HCT116 (cell line): ENCODE results near the gene TRIM45. TPM values are rescaled to one million over a fixed set of nuclear protein-coding genes. Genes with fewer than 3 reads are reported as not detected.

Experiments
- ATAC-seq: fragments of 200-7000 bp; cut with Tn5 transposase; 2 replicates; pipeline ENCODE4 v1.9.1; 2020; ENCODE audit warnings: mild to moderate bottlenecking, moderate library complexity
- BruUV-seq: library from RNA; stranded (reverse); fragments of 400-500 nt; replicated peaks from 2 replicates; lab custom pipeline; 2021; lab: Mats Ljungman, UMichigan
- CTCF ChIA-PET: fragments of 300-600 bp; sonication (Branson Sonifier 250); formaldehyde crosslinking; loops from one replicate; lab custom pipeline; 2021; ENCODE audit warnings: antibody characterized with exemption; lab: Charles Lee
- POLR2A ChIA-PET: fragments of 300-600, 350-600 bp; sonication (Branson Sonifier 250); formaldehyde crosslinking; loops from one replicate; lab custom pipeline; 2021; ENCODE audit warnings: antibody characterized with exemption; lab: Charles Lee
- RAD21 ChIA-PET, 2 experiments: fragments of 300-600 bp; sonication (Branson Sonifier 250); formaldehyde crosslinking; loops; one replicate each; lab custom pipeline; 2023; ENCODE audit warnings: low total read pairs in 2 of 2; ENCODE audit not compliant: uncharacterized antibody in 2 of 2, unreplicated experiment in 2 of 2, low non-redundant PET in 1 of 2; lab: Charles Lee
- DNase-seq: peaks from one replicate; pipeline ENCODE4 v3.0.0-alpha.2; 2010; ENCODE audit warnings: low read depth, low spot score
- H2AFZ ChIP-seq: fragments of 200-600 bp; shearing (Covaris generic), sonication (generic); 2 replicates; pipeline ENCODE4 v1.6.1; 2017; ENCODE audit warnings: low read depth, mixed run types, mixed read lengths, antibody characterized with exemption, low read length; ENCODE audit not compliant: poor library complexity, severe bottlenecking
- H3K27ac ChIP-seq: 2 replicates; pipeline ENCODE4 v1.5.1; 2012; ENCODE audit warnings: low read depth, low read length
- H3K27me3 ChIP-seq: fragments of 200-600 bp; sonication (generic); 2 replicates; pipeline ENCODE4 v1.6.1; 2016; ENCODE audit warnings: mixed run types, low read length, mixed read lengths; ENCODE audit not compliant: insufficient read depth
- H3K36me3 ChIP-seq, 2 experiments: fragments of 200-500 bp in 1 of 2; fragments of 200-600 bp in 1 of 2; sonication (Bioruptor generic) in 1 of 2; sonication (generic) in 1 of 2; 2 replicates each; pipeline versions ENCODE4 v1.5.1 to v1.6.1; 2014 to 2016; ENCODE audit warnings: low read length in 2 of 2, inconsistent platforms in 1 of 2, mixed read lengths in 1 of 2, mixed run types in 1 of 2; ENCODE audit not compliant: insufficient read depth in 2 of 2, control insufficient read depth in 1 of 2
- H3K4me1 ChIP-seq, 2 experiments: fragments of 200-600 bp in 1 of 2; sonication (generic) in 1 of 2; 2 replicates each; pipeline versions ENCODE4 v1.5.1 to v1.6.1; 2012 to 2017; ENCODE audit warnings: low read length in 2 of 2, inconsistent platforms in 1 of 2, mild to moderate bottlenecking in 1 of 2, mixed read lengths in 1 of 2, mixed run types in 1 of 2, moderate library complexity in 1 of 2; ENCODE audit not compliant: insufficient read depth in 2 of 2, control insufficient read depth in 1 of 2
- H3K4me2 ChIP-seq: fragments of 200-600 bp; sonication (generic); 2 replicates; pipeline ENCODE4 v1.6.1; 2017; ENCODE audit warnings: mixed run types, low read length, mixed read lengths
- H3K4me3 ChIP-seq, 2 experiments: fragments of 200-600 bp in 1 of 2; sonication (generic) in 1 of 2; replicated peaks in 1 of 2; 2 replicates each; pipeline ENCODE4 v1.5.1; 2011 to 2016; ENCODE audit warnings: low read length in 2 of 2, control low read depth in 1 of 2, low read depth in 1 of 2, mild to moderate bottlenecking in 1 of 2, mixed read lengths in 1 of 2, mixed run types in 1 of 2
- H3K79me2 ChIP-seq: fragments of 200-600 bp; sonication (generic); 2 replicates; pipeline ENCODE4 v1.6.1; 2017; ENCODE audit warnings: mild to moderate bottlenecking, mixed run types, low read length, moderate library complexity, mixed read lengths; ENCODE audit not compliant: insufficient read depth
- H3K9ac ChIP-seq: fragments of 200-600 bp; sonication (generic); 2 replicates; pipeline ENCODE4 v1.6.1; 2016; ENCODE audit warnings: low read length, mixed read lengths
- H3K9me2 ChIP-seq: fragments of 200-600 bp; sonication (generic), shearing (Covaris generic); 2 replicates; pipeline ENCODE4 v1.6.1; 2017; ENCODE audit warnings: mixed run types, mild to moderate bottlenecking, moderate library complexity; ENCODE audit not compliant: insufficient read depth
- H3K9me3 ChIP-seq, 2 experiments: fragments of 200-500 bp in 1 of 2; fragments of 200-600 bp in 1 of 2; sonication (Bioruptor generic) in 1 of 2; sonication (generic) in 1 of 2; 2 replicates each; pipeline ENCODE4 v1.6.1; 2014 to 2017; ENCODE audit warnings: low read length in 2 of 2, mixed read lengths in 2 of 2, inconsistent platforms in 1 of 2, low read depth in 1 of 2, mild to moderate bottlenecking in 1 of 2, mixed run types in 1 of 2, moderate library complexity in 1 of 2; ENCODE audit not compliant: control insufficient read depth in 1 of 2, insufficient read depth in 1 of 2
- H4K20me1 ChIP-seq: fragments of 200-600 bp; sonication (generic), shearing (Covaris generic); 2 replicates; pipeline ENCODE4 v1.6.1; 2017; ENCODE audit warnings: mixed run types, mild to moderate bottlenecking, moderate library complexity; ENCODE audit not compliant: insufficient read depth
- CBX3 ChIP-seq: IDR thresholded peaks from 2 replicates; pipeline ENCODE4 v1.6.1; 2012; ENCODE audit warnings: low read depth
- CEBPB ChIP-seq: IDR thresholded peaks from 2 replicates; pipeline ENCODE4 v1.6.1; 2012; ENCODE audit warnings: low read depth
- EZH2phosphoT487 ChIP-seq: fragments of 200-600 bp; IDR thresholded peaks from 2 replicates; pipeline ENCODE4 v1.6.1; 2018; ENCODE audit warnings: antibody characterized with exemption, borderline replicate concordance
- MAX ChIP-seq: IDR thresholded peaks from 2 replicates; pipeline ENCODE4 v1.6.1; 2012
- SP1 ChIP-seq: IDR thresholded peaks from 2 replicates; pipeline ENCODE4 v1.6.1; 2012; ENCODE audit warnings: low read depth
- SRF ChIP-seq: IDR thresholded peaks from 2 replicates; pipeline ENCODE4 v1.6.1; 2012; ENCODE audit warnings: low read depth
- ZFX ChIP-seq: fragments of 450-650 bp; IDR thresholded peaks from 2 replicates; pipeline ENCODE4 v1.6.1; 2017
- intact Hi-C: fragments of 100-400 bp; cut with micrococcal nuclease; formaldehyde crosslinking; loops from 2 replicates; pipeline ENCODE4 v1.10.0; 2022
- total RNA-seq: library from RNA; stranded (reverse); gene quantifications from one replicate; pipeline ENCODE4 v1.2.1, GENCODE V29; 2021; ENCODE audit not compliant: unreplicated experiment
- TF ChIP-seq, protein P1 (sequence below), 3 experiments: fragments of 200-600 bp in 1 of 3; sonication (generic) in 1 of 3; IDR thresholded peaks in 2 of 3; conservative IDR thresholded peaks in 1 of 3; 2 replicates each; pipeline ENCODE4 v1.5.1; 2012 to 2017; ENCODE audit warnings: low read depth in 2 of 3, low read length in 2 of 3, antibody characterized with exemption in 1 of 3, borderline replicate concordance in 1 of 3, control low read depth in 1 of 3, mild to moderate bottlenecking in 1 of 3, mixed read lengths in 1 of 3, mixed run types in 1 of 3, moderate library complexity in 1 of 3; ENCODE audit not compliant: insufficient read depth in 1 of 3
- TF ChIP-seq, protein P2 (sequence below): IDR thresholded peaks from 2 replicates; pipeline ENCODE4 v1.6.1; 2012

TRIM45 gene
- total RNA-seq, 1 experiment from 2014 or later = 3.5 TPM

DNA sequence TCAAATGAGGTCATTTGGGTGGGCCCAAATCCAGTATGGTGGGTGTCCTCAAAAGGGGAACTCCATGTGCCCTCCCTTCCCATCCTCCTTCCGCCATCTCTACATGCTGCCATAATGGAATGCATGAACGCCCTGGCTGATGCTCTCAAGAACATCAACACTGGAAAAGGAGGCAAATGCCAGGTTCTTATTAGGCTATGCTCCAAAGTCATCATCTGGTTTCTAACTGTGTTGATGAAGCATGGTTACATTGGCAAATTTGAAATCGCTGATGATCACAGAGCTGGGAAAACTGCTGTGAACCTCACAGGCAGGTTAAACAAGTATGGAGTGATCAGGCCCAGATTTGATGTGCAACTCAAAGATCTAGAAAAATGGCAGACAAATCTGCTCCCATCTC, 16.6 kb upstream of the TRIM45 start:
- Histone ChIP-seq H3K9me3 (no peaks in the 10 kb centered on the region), H3K36me3 (no peaks in the 10 kb centered on the region), H3K9me2 (no peaks in the 10 kb centered on the region), H4K20me1 (no peaks in the 10 kb centered on the region), H3K27ac (no peak overlapping the region), H3K79me2 (no peaks in the 10 kb centered on the region), H3K27me3 (no peaks in the 10 kb centered on the region), H3K4me2 (no peak overlapping the region), H3K4me1 (no peaks in the 10 kb centered on the region), H3K4me3 (no peak overlapping the region), H3K9ac (no peak overlapping the region), H2AFZ (no peak overlapping the region)
- RAD21 ChIA-PET = no interaction called here
- TF ChIP-seq SP1 = no peak
- TF ChIP-seq ZFX = no peak
- no peak for TF ChIP-seq MAX
- TF ChIP-seq SRF = no peak
- TF ChIP-seq CEBPB = no peak
- POLR2A ChIA-PET = interaction anchor here (1.4 kb wide), 1 partner anchor 9 kb away, joined by 3 read pairs; no protein-coding TSS in a partner anchor
- CTCF ChIA-PET = interaction anchor here (1.9 kb wide), 1 partner anchor 9 kb away, joined by 7 read pairs; no protein-coding TSS in a partner anchor
- ATAC-seq = no peak
- no peak for DNase-seq
- no TSS peak for BruUV-seq
- intact Hi-C loops = no loop called here

DNA sequence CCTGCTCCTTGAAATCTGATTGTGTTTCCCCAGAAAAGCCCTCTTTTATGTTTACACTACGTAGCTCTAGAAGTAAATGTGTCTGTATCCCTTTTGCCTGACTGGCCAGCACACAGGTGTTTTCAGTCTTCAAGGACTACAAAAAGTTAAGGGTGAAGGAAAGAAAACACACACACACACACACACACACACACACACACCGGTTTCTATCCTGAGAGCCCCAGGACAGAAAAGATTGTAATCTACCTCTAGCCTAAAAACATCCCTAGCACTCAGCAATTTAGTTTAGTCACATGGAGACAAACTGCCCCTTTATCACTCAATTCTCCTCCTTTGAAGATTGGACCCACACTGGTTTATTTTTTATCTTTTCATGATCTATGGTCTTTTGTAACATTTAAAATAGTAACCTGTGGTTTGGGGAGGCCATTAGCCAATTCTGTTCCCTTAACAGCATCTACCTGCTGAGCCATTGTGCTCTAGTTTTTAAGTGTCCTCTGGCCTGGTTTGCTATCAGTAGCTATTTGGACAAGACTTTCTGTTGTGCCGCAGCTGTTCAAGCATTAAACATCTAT, 15.8 kb upstream of the TRIM45 start:
- no peak for DNase-seq
- Histone ChIP-seq H3K4me1 (no peaks in the 10 kb centered on the region), H2AFZ (no peak overlapping the region), H4K20me1 (no peaks in the 10 kb centered on the region), H3K79me2 (no peaks in the 10 kb centered on the region), H3K27ac (no peak overlapping the region), H3K36me3 (no peaks in the 10 kb centered on the region), H3K4me2 (no peak overlapping the region), H3K9me2 (no peaks in the 10 kb centered on the region), H3K27me3 (no peaks in the 10 kb centered on the region), H3K9me3 (no peaks in the 10 kb centered on the region), H3K4me3 (no peak overlapping the region), H3K9ac (no peak overlapping the region)
- BruUV-seq = no TSS peak
- no peak for TF ChIP-seq EZH2phosphoT487
- TF ChIP-seq, protein P1, sequence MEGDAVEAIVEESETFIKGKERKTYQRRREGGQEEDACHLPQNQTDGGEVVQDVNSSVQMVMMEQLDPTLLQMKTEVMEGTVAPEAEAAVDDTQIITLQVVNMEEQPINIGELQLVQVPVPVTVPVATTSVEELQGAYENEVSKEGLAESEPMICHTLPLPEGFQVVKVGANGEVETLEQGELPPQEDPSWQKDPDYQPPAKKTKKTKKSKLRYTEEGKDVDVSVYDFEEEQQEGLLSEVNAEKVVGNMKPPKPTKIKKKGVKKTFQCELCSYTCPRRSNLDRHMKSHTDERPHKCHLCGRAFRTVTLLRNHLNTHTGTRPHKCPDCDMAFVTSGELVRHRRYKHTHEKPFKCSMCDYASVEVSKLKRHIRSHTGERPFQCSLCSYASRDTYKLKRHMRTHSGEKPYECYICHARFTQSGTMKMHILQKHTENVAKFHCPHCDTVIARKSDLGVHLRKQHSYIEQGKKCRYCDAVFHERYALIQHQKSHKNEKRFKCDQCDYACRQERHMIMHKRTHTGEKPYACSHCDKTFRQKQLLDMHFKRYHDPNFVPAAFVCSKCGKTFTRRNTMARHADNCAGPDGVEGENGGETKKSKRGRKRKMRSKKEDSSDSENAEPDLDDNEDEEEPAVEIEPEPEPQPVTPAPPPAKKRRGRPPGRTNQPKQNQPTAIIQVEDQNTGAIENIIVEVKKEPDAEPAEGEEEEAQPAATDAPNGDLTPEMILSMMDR (IDR thresholded peaks at IDR 0.05 in 2 of 3, conservative IDR thresholded peaks at IDR 0.05 in 1 of 3; ENCODE audit: borderline replicate concordance in 1 of 3, insufficient read depth in 1 of 3, low read depth in 2 of 3, low read length in 2 of 3) = no peak
- TF ChIP-seq, protein P2, sequence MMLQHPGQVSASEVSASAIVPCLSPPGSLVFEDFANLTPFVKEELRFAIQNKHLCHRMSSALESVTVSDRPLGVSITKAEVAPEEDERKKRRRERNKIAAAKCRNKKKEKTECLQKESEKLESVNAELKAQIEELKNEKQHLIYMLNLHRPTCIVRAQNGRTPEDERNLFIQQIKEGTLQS = no peak
- no peak for TF ChIP-seq CBX3
- CTCF ChIA-PET = interaction anchor here (1.7 to 1.9 kb wide), 2 partner anchors 9 to 15 kb away, joined by 4 to 7 read pairs; no protein-coding TSS in a partner anchor
- POLR2A ChIA-PET = interaction anchor here (1.4 kb wide), 1 partner anchor 9 kb away, joined by 3 read pairs; no protein-coding TSS in a partner anchor
- no peak for ATAC-seq
- intact Hi-C loops = no loop called here
- RAD21 ChIA-PET = no interaction called here
